Ovary (tissue), 3 donors: Measurements from ENCODE around the gene MIEF1.

Source experiments
- POLR2A ChIP-seq: fragments of 450-650 bp; IDR thresholded peaks from one replicate; pipeline ENCODE4 v1.6.1; 2017; ENCODE audit warnings: antibody characterized with exemption, mild to moderate bottlenecking, moderate library complexity
- TF ChIP-seq, protein P1 (sequence below), 3 donors: fragments of 450-650 bp in 2 of 3; fragments of 200-600 bp in 1 of 3; IDR thresholded peaks; one replicate each; pipeline versions ENCODE4 v1.5.1 to v1.8.0; 2016 to 2022; ENCODE audit warnings: antibody characterized with exemption in 3 of 3, mild to moderate bottlenecking in 1 of 3
- donor health status: DM: no; HTN: no; CAD: no.

DNA sequence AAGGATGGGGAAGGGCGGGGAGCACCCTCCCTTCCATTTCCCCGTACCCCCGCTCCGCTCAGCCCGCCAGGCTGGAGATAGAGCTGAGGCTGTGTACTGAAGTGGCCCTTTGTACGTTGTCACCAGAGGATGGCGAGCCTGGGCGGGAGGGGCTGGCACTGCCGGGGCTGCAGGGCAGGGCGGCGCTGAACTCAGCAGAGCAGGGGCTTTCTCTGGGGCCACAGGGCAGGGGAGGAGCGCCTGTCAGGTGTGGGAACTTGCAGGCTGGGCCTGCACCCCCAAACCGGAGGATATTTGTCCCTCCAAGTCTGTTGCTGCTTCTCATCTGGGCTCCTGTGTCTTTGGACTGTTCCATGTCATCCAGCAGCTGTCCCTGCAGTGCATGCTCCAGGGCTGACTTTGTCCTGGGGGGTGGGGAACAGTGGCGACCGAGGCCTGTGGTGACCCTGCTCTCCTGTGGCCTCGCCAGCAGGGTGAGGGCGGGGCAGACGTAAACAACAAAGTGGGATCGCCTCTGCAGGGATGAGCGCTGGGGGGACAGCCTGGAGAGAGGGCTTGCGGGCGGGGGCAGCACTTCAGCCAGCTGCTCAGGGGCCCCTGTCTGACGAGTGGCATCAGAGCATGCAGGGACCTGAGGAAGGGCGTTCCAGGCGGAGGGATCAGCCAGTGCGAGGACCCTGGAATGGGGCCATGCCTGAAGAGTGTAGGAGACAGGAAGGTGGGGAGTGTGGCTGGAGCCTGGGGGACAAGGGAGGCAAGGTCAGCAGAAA, 32.2 kb upstream of the MIEF1 start:
- TF ChIP-seq, protein P1, sequence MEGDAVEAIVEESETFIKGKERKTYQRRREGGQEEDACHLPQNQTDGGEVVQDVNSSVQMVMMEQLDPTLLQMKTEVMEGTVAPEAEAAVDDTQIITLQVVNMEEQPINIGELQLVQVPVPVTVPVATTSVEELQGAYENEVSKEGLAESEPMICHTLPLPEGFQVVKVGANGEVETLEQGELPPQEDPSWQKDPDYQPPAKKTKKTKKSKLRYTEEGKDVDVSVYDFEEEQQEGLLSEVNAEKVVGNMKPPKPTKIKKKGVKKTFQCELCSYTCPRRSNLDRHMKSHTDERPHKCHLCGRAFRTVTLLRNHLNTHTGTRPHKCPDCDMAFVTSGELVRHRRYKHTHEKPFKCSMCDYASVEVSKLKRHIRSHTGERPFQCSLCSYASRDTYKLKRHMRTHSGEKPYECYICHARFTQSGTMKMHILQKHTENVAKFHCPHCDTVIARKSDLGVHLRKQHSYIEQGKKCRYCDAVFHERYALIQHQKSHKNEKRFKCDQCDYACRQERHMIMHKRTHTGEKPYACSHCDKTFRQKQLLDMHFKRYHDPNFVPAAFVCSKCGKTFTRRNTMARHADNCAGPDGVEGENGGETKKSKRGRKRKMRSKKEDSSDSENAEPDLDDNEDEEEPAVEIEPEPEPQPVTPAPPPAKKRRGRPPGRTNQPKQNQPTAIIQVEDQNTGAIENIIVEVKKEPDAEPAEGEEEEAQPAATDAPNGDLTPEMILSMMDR (IDR thresholded peaks at IDR 0.05): no peak
- no peak for TF ChIP-seq POLR2A
